Mucosa of stomach (tissue), 1 donor: Measurements from ENCODE around the gene NTM.

Source experiments
- H3K27me3 ChIP-seq: one replicate; pipeline ENCODE4 v1.7.0; 2013; ENCODE audit warnings: mild to moderate bottlenecking, low read length; ENCODE audit not compliant: control insufficient read depth, insufficient read depth
- H3K36me3 ChIP-seq: one replicate; pipeline ENCODE4 v1.7.0; 2013; ENCODE audit warnings: low read length; ENCODE audit not compliant: control insufficient read depth, insufficient read depth
- H3K4me1 ChIP-seq: one replicate; pipeline ENCODE4 v1.7.0; 2013; ENCODE audit warnings: mild to moderate bottlenecking, low read length; ENCODE audit not compliant: control insufficient read depth, insufficient read depth
- H3K4me3 ChIP-seq: one replicate; pipeline ENCODE4 v1.7.0; 2013; ENCODE audit warnings: low read length
- H3K9ac ChIP-seq: one replicate; pipeline ENCODE4 v1.7.0; 2013; ENCODE audit warnings: mild to moderate bottlenecking, low read length, moderate library complexity
- H3K9me3 ChIP-seq: one replicate; pipeline ENCODE4 v1.7.0; 2013; ENCODE audit warnings: mild to moderate bottlenecking, low read length, moderate library complexity; ENCODE audit not compliant: control insufficient read depth
- donor health status: Pancreatic carcinoma.

The NTM gene

DNA sequence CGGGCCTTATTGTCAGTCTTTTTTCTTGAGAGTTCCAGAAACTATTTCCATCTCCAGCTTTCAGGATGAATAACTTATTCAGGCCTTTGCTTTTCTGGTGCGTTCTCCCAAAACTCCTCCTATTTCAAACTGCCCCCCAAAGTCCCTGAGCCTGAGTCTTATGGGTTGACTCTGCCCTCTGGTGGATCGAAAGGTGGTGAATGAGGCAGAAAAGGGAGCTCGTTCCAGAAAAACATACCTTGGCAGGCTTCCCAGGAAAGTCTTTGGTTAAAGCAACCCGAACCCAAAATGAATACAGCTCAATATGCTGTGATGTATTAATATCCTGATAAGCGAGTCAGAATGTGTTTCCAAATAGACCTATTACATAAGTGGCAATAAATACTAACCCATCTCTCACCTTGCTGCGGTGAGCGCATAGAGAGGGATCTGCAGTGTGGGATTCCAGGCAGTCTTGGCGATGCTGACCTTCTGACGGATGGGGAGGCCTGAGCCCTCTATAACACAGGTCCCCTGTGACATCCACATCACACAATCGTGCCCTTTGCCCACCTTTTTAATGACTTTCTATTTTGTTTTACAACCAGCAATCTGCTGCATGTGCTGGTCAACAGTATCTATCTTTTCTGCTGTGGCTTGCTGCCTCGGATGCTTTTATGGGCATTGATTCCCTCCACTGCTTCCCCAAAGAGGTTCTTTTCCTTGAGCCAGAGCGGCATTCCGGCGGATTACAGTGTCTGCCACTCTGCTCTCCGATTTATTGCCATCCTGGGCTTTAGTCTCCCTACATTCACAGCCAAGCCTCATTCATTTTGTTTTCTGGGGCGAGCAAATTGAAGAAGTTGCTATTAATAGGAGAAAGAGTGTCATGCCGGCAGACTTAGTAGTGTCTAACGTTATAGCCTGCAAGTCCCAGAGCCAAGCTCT lies 756.8 kb downstream of the NTM start:
- Histone ChIP-seq H3K9me3 (no peaks in the 10 kb centered on the region), H3K36me3 (no peaks in the 10 kb centered on the region), H3K27me3 (no peaks in the 10 kb centered on the region), H3K9ac (no peak overlapping the region), H3K4me3 (no peak overlapping the region), H3K4me1 (no peaks in the 10 kb centered on the region)

DNA sequence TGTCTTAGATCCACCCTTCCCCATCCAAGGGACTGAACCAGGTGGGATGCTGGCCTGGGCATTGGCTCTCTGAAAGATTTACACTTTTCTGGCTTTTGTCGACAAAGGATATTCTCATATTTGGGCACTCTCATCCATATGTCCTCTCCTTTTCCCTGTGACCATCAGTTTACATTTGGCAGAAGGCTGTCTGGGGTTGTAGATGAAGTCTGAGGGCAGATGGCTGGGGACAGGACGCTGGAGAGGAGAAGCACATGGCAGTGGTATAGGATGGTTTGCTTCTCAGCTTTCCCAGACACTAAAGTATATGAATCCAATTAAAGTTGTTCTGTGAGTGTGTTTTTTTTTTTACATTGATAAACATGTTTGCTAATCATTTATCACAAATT lies 757.5 kb downstream of the NTM start:
- Histone ChIP-seq H3K27me3 (no peaks in the 10 kb centered on the region), H3K36me3 (no peaks in the 10 kb centered on the region), H3K4me3 (no peak overlapping the region), H3K9me3 (no peaks in the 10 kb centered on the region), H3K4me1 (no peaks in the 10 kb centered on the region), H3K9ac (no peak overlapping the region)

DNA sequence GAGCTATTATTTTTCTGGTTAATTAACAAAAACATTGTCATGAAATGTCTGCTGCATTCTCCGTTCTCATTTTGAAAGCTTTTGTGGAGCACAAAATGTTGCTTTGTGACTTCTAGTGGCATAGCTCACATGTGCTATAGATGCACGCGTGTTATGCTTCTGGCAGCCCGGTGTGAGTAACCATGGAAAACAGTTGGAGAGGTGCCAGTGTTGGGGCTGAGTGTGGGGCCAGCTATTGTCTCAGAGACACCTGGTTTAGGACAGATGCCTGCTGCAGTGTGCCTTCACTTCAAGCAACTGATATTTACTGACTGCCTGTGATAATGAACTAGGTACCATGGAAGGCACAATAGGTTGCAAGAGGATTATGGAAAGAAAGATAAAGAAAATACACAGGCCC lies 760.6 kb downstream of the NTM start:
- Histone ChIP-seq H3K4me3 (no peak overlapping the region), H3K27me3 (peaks cover 3% of the 10 kb centered on the region), H3K9me3 (no peaks in the 10 kb centered on the region), H3K36me3 (no peaks in the 10 kb centered on the region), H3K4me1 (no peaks in the 10 kb centered on the region), H3K9ac (no peak overlapping the region)

DNA sequence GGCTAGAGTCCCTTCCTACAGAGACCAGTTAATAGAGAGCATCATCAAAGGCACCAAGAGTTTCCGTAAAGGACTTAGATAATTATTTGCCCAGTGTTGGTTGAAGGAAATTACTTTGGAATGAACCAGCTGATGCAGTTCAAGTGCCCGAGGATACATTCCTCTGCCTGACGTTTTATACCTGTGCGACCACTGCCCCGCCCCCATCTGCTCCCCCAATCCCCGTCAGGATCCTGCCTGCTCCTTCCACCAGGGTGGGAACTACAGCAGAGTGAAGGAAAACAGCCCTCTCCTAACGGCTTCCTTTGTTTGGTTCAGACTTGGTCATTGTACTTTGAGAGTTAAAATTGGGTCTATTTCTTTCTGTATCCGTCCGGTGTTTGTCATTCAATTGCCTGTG lies 761.5 kb downstream of the NTM start:
- Histone ChIP-seq H3K27me3 (peaks cover 3% of the 10 kb centered on the region), H3K4me3 (no peak overlapping the region), H3K9me3 (no peaks in the 10 kb centered on the region), H3K9ac (no peak overlapping the region), H3K36me3 (no peaks in the 10 kb centered on the region), H3K4me1 (no peaks in the 10 kb centered on the region)

DNA sequence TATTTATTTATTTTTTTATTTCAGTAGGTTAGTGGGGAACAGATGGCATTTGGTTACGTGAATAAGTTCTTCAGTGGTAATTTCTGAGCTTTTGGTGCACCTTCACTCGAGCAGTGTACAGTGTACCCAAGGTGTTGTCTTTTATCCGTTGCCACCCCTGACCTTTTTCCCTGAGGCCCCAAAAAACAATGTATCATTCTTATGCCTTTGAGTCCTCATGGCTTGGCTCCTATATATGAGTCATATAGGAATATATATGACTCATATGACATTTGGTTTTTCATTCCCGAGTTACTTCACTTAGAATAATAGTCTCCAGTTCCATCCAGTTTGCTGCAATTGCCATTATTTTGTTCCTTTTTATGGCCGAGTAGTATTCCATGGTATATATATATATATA lies 763.9 kb downstream of the NTM start:
- H3K9ac ChIP-seq = no peak overlapping the region
- H3K4me1 ChIP-seq = no peaks in the 10 kb centered on the region
- peaks cover 3% of the 10 kb centered on the region for H3K27me3 ChIP-seq
- no peaks in the 10 kb centered on the region for H3K9me3 ChIP-seq
- H3K4me3 ChIP-seq = no peak overlapping the region
- H3K36me3 ChIP-seq = no peaks in the 10 kb centered on the region

DNA sequence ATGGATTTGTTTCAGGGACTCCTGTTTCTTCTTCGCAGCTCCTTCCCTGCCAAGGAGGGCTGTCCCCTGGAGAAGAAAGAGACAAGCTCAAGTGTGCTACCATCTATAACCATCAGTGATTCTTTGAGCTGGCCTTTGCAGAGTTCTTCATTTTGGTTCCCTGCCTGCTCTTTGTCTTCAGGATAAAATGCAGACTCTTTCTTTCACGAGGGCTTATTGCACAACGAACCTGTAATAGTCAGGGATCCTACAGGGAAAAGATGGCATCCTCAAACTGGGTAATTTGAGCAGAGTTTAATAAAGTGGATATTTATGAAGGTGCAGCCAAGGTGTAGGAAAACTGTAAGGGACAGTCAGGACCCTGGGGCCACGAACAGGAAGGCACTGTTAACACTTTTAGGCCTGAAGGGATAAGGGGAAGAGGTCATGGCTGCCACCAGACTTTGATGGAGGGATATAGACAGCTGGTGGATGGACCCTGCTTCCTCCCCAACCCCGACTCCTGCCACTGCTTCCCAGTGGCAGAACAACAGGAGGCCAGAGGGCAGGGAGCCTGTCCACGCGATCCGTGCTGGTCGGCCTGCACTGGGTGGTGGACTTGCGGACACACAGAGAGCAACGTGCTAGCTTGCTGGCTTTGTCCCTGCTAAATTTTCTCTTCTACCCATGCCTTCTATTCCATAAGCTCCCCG lies 767.0 kb downstream of the NTM start:
- Histone ChIP-seq H3K27me3 (peaks cover 3% of the 10 kb centered on the region), H3K9ac (no peak overlapping the region), H3K4me1 (no peaks in the 10 kb centered on the region), H3K4me3 (no peak overlapping the region), H3K9me3 (no peaks in the 10 kb centered on the region), H3K36me3 (no peaks in the 10 kb centered on the region)

DNA sequence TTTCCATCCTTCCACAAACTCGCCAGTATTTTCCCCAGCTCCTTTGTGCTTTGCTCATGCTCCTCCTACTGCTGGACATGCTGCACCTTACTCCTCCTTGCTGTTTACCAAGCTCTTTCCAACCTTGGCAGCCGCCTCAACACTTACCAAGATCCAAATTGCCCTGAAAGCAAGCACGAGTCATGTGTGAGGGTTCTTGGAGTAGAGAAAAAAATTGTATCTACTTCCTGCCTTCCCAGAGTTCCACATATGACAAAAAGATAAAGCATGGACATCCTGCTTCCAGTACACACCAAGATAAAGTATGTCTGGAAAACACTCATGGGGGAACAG lies 767.5 kb downstream of the NTM start:
- H3K27me3 ChIP-seq = peaks cover 3% of the 10 kb centered on the region
- H3K9ac ChIP-seq = no peak overlapping the region
- no peaks in the 10 kb centered on the region for H3K9me3 ChIP-seq
- no peak overlapping the region for H3K4me3 ChIP-seq
- no peaks in the 10 kb centered on the region for H3K4me1 ChIP-seq
- no peaks in the 10 kb centered on the region for H3K36me3 ChIP-seq

DNA sequence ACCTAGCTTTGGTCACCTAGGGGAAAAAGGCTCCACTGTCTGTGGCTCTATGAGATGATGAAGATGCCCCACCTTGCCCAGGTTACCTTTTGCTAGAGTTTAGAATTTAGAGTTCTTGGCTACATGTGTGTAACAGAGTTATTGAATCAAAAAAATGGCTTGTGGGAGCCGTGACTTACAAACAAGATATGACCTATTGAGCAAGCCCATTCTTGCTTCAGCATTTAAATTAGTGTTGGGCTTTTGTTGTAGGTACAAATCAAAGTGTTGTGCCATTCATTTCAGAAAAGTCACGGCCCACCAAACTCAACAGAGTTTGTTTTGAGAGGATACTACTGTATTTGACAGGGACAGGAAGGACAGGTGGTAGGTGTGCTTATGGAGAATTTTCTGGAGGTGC lies 768.8 kb downstream of the NTM start:
- no peaks in the 10 kb centered on the region for H3K9me3 ChIP-seq
- no peak overlapping the region for H3K4me3 ChIP-seq
- no peak overlapping the region for H3K9ac ChIP-seq
- no peaks in the 10 kb centered on the region for H3K4me1 ChIP-seq
- no peaks in the 10 kb centered on the region for H3K36me3 ChIP-seq
- no peaks in the 10 kb centered on the region for H3K27me3 ChIP-seq

DNA sequence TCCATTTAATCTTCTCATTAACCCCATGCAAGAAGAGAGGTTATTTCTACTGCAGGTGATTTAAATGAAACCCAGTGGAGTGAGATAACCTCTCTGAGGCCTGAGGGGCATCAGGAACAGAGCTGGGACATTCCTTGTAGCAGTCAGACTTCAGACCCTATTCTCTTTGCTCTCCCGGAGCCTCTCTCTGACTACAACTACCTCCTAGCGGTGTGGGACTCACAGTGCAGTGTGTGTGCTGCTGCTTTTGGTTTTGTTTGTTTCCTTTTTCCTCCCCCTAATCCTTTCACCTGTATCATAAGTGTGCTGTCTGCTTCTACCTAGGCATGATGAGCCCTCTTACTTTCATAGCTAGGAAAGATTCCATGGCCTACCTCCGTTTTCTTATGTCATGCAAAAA lies 769.6 kb downstream of the NTM start:
- Histone ChIP-seq H3K9ac (no peak overlapping the region), H3K4me1 (no peaks in the 10 kb centered on the region), H3K4me3 (no peak overlapping the region), H3K27me3 (no peaks in the 10 kb centered on the region), H3K9me3 (no peaks in the 10 kb centered on the region), H3K36me3 (no peaks in the 10 kb centered on the region)

DNA sequence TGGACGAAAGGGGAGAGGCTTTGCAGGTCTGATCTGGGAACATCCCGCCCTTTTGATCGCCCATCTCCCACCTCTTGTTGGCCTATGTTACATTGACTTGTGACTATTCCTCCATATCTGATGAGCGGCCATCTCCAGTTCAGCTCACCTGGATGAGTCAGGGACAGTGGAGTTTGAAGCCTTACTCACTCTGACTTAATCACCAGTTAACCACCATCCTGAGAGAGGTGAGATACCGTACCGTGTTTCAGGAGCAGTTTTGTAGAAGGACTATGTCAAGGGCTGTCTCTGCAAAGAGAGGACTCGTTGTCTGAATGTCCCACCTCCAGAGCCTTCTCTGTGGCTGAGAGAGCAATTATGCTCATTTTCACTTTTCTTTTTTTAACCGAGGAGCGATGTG lies 771.7 kb downstream of the NTM start:
- no peaks in the 10 kb centered on the region for H3K27me3 ChIP-seq
- no peaks in the 10 kb centered on the region for H3K9me3 ChIP-seq
- no peaks in the 10 kb centered on the region for H3K36me3 ChIP-seq
- H3K4me1 ChIP-seq = no peaks in the 10 kb centered on the region
- no peak overlapping the region for H3K4me3 ChIP-seq
- no peak overlapping the region for H3K9ac ChIP-seq

DNA sequence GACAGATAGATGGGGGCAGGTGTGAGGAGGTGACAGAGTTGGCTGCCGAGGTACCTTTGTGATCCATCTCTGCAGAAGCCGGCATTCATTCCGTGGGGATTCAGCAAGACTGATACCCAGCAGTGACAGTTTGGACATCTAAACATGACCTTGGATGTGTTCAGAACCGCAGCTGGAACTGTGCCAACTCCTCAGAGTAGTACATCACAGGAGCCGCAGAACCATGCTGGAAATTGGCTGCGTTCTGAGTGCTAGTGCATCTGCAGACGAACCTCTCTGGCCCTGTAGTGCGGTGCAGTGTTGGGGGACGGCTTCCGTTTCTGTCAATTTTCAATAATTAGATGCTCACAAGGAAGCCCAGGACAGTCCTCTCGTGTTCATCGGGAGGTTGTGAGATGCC lies 772.1 kb downstream of the NTM start:
- Histone ChIP-seq H3K4me1 (no peaks in the 10 kb centered on the region), H3K27me3 (no peaks in the 10 kb centered on the region), H3K9me3 (no peaks in the 10 kb centered on the region), H3K9ac (no peak overlapping the region), H3K36me3 (no peaks in the 10 kb centered on the region), H3K4me3 (no peak overlapping the region)

DNA sequence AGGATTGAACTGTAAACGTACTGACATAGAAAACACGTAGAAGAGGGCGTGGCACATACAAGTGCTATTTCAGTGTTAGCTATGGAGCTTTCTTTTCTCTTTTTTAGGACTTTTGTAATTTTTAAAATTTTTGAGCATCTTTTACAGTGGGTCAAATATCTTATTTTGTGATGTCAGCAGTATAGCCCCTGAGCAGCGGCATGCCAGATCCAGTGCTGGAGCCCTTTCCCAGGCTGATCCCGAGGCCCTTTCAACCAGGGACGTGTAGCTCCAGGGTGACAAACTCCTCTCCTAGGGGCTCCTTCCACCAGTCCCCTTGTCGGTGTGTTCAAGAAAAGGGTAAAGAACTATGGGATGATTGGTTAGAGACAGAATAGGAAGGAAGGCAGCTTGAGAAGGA lies 777.0 kb downstream of the NTM start:
- no peaks in the 10 kb centered on the region for H3K4me1 ChIP-seq
- H3K27me3 ChIP-seq = no peaks in the 10 kb centered on the region
- H3K9ac ChIP-seq = no peak overlapping the region
- H3K4me3 ChIP-seq = no peak overlapping the region
- no peaks in the 10 kb centered on the region for H3K36me3 ChIP-seq
- H3K9me3 ChIP-seq = no peaks in the 10 kb centered on the region
